ENCODE data around the gene C7.

C7 gene

GRCh38 chr5:40904205-40904993 is 4.9 kb upstream of the C7 start:
- H3K36me3 ChIP-seq, result no peaks in the 10 kb centered on the region
- peaks cover 23% of the 10 kb centered on the region for H3K27me3 ChIP-seq
- H3K27ac ChIP-seq, result no peak overlapping the region
- H3K9me3 ChIP-seq, result no peaks in the 10 kb centered on the region
- no peaks in the 10 kb centered on the region for H3K4me1 ChIP-seq (ENCODE audit: control insufficient read depth in 1 of 2, insufficient read depth in 1 of 2, low read depth in 1 of 2, low read length in 1 of 2)
- TF ChIP-seq CTCF (IDR thresholded peaks at IDR 0.05), result no peak
- H3K4me3 ChIP-seq (ENCODE audit: low read depth in 1 of 2, low read length in 1 of 2), result no peak overlapping the region

- Histone ChIP-seq H3K27ac (no peak overlapping the region), H3K27me3 (peaks cover 29% of the 10 kb centered on the region), H3K9me3 (no peaks in the 10 kb centered on the region), H3K4me1 (ENCODE audit: control insufficient read depth in 1 of 2, insufficient read depth in 1 of 2, low read depth in 1 of 2, low read length in 1 of 2) (no peaks in the 10 kb centered on the region), H3K36me3 (no peaks in the 10 kb centered on the region), H3K4me3 (ENCODE audit: low read depth in 1 of 2, low read length in 1 of 2) (no peak overlapping the region)
- no peak for TF ChIP-seq CTCF (IDR thresholded peaks at IDR 0.05)
These were observed 4.3 kb upstream of the C7 start for GRCh38 chr5:40904994-40905306.

GRCh38 chr5:40906351-40906751 is 2.9 kb upstream of the C7 start:
- no peaks in the 10 kb centered on the region for H3K36me3 ChIP-seq
- H3K27ac ChIP-seq, result no peak overlapping the region
- H3K4me3 ChIP-seq (ENCODE audit: low read depth in 1 of 2, low read length in 1 of 2), result no peak overlapping the region
- TF ChIP-seq CTCF (IDR thresholded peaks at IDR 0.05), result no peak
- H3K9me3 ChIP-seq, result no peaks in the 10 kb centered on the region
- no peaks in the 10 kb centered on the region for H3K4me1 ChIP-seq (ENCODE audit: control insufficient read depth in 1 of 2, insufficient read depth in 1 of 2, low read depth in 1 of 2, low read length in 1 of 2)
- H3K27me3 ChIP-seq, result peaks cover 35% of the 10 kb centered on the region

- H3K27me3 ChIP-seq, result peaks cover 44% of the 10 kb centered on the region
- TF ChIP-seq CTCF (IDR thresholded peaks at IDR 0.05), result no peak
- no peaks in the 10 kb centered on the region for H3K9me3 ChIP-seq
- H3K36me3 ChIP-seq, result no peaks in the 10 kb centered on the region
- no peak overlapping the region for H3K27ac ChIP-seq
- no peaks in the 10 kb centered on the region for H3K4me1 ChIP-seq (ENCODE audit: control insufficient read depth in 1 of 2, insufficient read depth in 1 of 2, low read depth in 1 of 2, low read length in 1 of 2)
- no peak overlapping the region for H3K4me3 ChIP-seq (ENCODE audit: low read depth in 1 of 2, low read length in 1 of 2)
These were observed 426 bp downstream of the C7 start for GRCh38 chr5:40909723-40910122.

GRCh38 chr5:40911266-40911665 is 2.0 kb downstream of the C7 start:
- H3K4me3 ChIP-seq (ENCODE audit: low read depth in 1 of 2, low read length in 1 of 2), result no peak overlapping the region
- no peak overlapping the region for H3K27ac ChIP-seq
- H3K27me3 ChIP-seq, result peaks cover 58% of the 10 kb centered on the region
- no peaks in the 10 kb centered on the region for H3K36me3 ChIP-seq
- H3K4me1 ChIP-seq (ENCODE audit: control insufficient read depth in 1 of 2, insufficient read depth in 1 of 2, low read depth in 1 of 2, low read length in 1 of 2), result no peaks in the 10 kb centered on the region
- no peaks in the 10 kb centered on the region for H3K9me3 ChIP-seq
- no peak for TF ChIP-seq CTCF (IDR thresholded peaks at IDR 0.05)
